Measurements from ENCODE around the gene BBS1.

The BBS1 gene

DNA sequence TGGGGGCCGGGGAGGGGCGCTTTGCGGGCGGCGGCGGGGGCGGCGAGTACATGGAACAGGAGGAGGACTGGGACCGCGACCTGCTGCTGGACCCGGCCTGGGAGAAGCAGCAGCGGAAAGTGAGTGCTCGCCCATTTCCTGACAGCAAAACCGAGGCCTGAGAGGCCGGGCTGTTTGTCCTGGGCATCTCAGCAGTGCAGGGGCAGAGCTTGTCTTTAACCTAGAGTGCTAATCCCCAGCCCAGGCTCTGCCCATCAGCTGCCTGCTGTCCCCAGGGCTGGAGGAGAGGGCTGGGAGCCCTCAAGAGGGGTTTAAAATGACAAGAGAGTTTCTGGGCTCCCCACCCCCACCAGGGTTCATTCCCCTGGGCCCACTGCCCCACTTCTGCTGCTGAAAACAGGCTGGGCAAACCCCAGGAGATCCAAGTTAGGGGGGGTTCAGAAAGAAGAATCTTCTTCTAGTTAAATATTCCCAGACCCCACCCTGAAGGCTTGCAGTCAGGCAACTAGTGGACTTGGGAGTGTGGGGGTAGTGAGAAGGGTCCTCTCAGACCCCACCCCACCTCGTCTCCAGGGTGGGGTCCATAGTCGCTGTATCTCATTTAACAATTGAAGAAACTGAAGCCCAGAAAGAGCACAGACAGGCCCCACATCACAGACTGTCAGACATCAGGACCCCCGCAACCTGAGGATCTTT lies 36.7 kb downstream of the BBS1 start:
- Histone ChIP-seq H3K27ac (no peak overlapping the region), H3K36me3 (no peaks in the 10 kb centered on the region), H3K27me3 (ENCODE audit: insufficient read depth, low read depth, severe bottlenecking) (no peaks in the 10 kb centered on the region), H3K9me3 (ENCODE audit: severe bottlenecking) (no peaks in the 10 kb centered on the region), H3K4me3 (ENCODE audit: low read depth, low read length) (no peak overlapping the region)
- TF ChIP-seq CTCF (IDR thresholded peaks at IDR 0.05; ENCODE audit: low read depth, low read length), result no peak
- DNase-seq, result no peak

- Histone ChIP-seq H3K27me3 (ENCODE audit: insufficient read depth, low read depth, severe bottlenecking) (no peaks in the 10 kb centered on the region), H3K36me3 (no peaks in the 10 kb centered on the region), H3K4me3 (ENCODE audit: low read depth, low read length) (no peak overlapping the region), H3K9me3 (ENCODE audit: severe bottlenecking) (no peaks in the 10 kb centered on the region), H3K27ac (no peak overlapping the region)
- TF ChIP-seq CTCF (IDR thresholded peaks at IDR 0.05; ENCODE audit: low read depth, low read length), result no peak
- DNase-seq, result no peak
These were observed 37.2 kb downstream of the BBS1 start for GRCh38 chr11:66547662-66548009.

DNA sequence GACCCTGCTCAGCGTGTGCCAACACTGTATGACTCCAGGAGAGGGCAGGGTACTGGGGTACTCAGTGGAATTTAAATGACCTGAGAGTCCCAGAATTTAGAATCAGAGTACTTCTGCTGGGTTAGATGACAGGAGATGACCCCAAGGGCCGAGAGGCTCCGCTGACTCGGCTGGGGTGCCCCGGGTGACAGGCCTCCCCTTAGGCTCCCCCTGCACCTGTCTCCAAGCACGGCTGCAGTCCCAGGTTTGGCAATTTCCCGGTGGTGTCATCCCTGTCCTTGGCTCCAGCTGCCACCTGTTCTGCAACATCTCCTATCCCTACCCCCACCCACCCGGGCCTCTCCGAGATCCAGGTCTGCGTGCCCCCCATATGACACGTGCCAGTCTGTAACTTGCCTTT lies 37.6 kb downstream of the BBS1 start:
- H3K27me3 ChIP-seq (ENCODE audit: insufficient read depth, low read depth, severe bottlenecking), result no peaks in the 10 kb centered on the region
- no peak for TF ChIP-seq CTCF (IDR thresholded peaks at IDR 0.05; ENCODE audit: low read depth, low read length)
- H3K9me3 ChIP-seq (ENCODE audit: severe bottlenecking), result no peaks in the 10 kb centered on the region
- no peak overlapping the region for H3K4me3 ChIP-seq (ENCODE audit: low read depth, low read length)
- no peak for DNase-seq
- no peaks in the 10 kb centered on the region for H3K36me3 ChIP-seq
- no peak overlapping the region for H3K27ac ChIP-seq

DNA sequence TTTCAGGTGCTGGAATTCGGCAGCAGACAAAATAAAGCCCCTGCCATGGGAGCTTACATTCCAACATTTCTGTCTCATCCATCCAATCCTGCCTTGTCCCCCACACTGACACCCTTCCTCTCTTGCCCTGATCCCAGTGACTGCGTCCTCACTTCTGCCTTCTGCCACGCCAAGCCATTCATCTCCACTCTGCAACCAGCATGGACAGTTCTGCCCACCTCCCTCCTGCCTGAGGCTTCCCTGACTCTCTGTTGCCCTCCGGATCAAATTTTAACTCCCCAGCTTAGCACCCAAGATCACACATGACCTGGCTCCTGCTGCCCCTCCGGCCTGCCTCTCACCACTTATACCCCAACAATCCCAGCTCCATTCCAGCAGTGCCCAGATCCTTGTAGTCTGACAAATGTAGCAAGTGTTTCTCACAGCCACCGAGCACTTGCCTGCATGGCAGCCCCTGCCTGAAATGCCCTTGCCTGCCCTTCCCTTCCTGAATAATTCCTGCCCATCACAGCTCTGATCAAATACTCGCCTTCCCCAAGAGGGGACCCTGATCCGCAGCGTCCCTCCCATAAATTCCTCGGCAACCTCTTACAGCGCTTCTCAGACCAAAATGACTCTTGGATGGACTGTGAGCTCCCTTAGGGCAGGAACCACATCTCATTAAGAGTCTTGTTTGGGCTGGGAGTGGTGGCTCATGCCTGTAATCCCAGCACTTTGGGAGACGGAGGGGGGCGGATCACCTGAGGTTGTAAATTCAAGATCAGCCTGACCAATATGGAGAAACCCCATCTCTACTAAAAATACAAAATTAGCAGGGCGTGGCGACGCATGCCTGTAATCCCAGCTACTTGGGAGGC lies 38.6 kb downstream of the BBS1 start:
- no peak overlapping the region for H3K27ac ChIP-seq
- no peak overlapping the region for H3K4me3 ChIP-seq (ENCODE audit: low read depth, low read length)
- H3K36me3 ChIP-seq, result no peaks in the 10 kb centered on the region
- DNase-seq, result no peak
- no peak for TF ChIP-seq CTCF (IDR thresholded peaks at IDR 0.05; ENCODE audit: low read depth, low read length)
- no peaks in the 10 kb centered on the region for H3K9me3 ChIP-seq (ENCODE audit: severe bottlenecking)
- no peaks in the 10 kb centered on the region for H3K27me3 ChIP-seq (ENCODE audit: insufficient read depth, low read depth, severe bottlenecking)

DNA sequence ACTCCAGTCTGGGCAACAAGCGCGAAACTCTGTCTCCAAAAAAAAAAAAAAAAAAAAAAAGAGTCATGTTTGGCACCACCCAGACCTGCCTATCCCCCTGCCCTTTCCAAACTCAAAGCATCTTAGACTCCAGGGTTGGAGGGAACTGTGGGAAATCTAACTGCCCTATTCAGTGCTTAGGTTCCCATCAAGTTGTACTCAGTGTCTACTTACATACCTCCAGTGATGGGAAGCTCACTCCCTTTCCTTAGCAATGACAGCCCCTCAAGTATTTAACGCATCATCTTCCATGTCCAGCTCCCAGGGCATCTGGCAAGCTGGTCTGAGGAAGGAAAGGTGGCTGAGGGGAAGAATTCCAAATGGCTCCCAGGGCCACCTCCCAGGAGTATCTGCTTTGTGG lies 39.3 kb downstream of the BBS1 start:
- H3K27ac ChIP-seq, result no peak overlapping the region
- no peaks in the 10 kb centered on the region for H3K36me3 ChIP-seq
- H3K27me3 ChIP-seq (ENCODE audit: insufficient read depth, low read depth, severe bottlenecking), result no peaks in the 10 kb centered on the region
- no peaks in the 10 kb centered on the region for H3K9me3 ChIP-seq (ENCODE audit: severe bottlenecking)
- no peak for DNase-seq
- TF ChIP-seq CTCF (IDR thresholded peaks at IDR 0.05; ENCODE audit: low read depth, low read length), result no peak
- H3K4me3 ChIP-seq (ENCODE audit: low read depth, low read length), result no peak overlapping the region
